Suprapubic skin (tissue), 4 donors: ENCODE data around the gene ZAR1. TPM values are rescaled to one million over a fixed set of nuclear protein-coding genes. Genes with fewer than 3 reads are reported as not detected.
"Not testable (repeated sequence)": the region's sequence is repeated elsewhere in the genome, so short reads cannot be mapped to it uniquely, and the experiment has no call there.

ENCODE experiments used
- DNase-seq, 2 donors: peaks; one replicate each; pipeline ENCODE4 v3.0.0-alpha.2; 2019; ENCODE audit warnings: low spot score in 2 of 2
- H3K27ac ChIP-seq: fragments of 200-600 bp; sonication (generic); one replicate; pipeline ENCODE4 v1.5.1; 2019
- H3K27me3 ChIP-seq: fragments of 200-600 bp; sonication (generic); one replicate; pipeline ENCODE4 v1.5.1; 2019
- H3K36me3 ChIP-seq: fragments of 200-600 bp; sonication (generic); one replicate; pipeline ENCODE4 v1.5.1; 2019
- H3K4me1 ChIP-seq: fragments of 200-600 bp; sonication (generic); one replicate; pipeline ENCODE4 v1.5.1; 2019
- H3K4me3 ChIP-seq: fragments of 200-600 bp; sonication (generic); one replicate; pipeline ENCODE4 v1.5.1; 2019; ENCODE audit warnings: mild to moderate bottlenecking
- H3K9me3 ChIP-seq: fragments of 200-600 bp; sonication (generic); one replicate; pipeline ENCODE4 v1.5.1; 2019
- CTCF ChIP-seq, 2 donors: fragments of 200-600 bp in 1 of 2; fragments of 450-650 bp in 1 of 2; sonication (generic) in 1 of 2; IDR thresholded peaks; one replicate each; pipeline ENCODE4 v1.5.1; 2016 to 2019; ENCODE audit warnings: antibody characterized with exemption in 2 of 2, mild to moderate bottlenecking in 1 of 2, moderate library complexity in 1 of 2
- EP300 ChIP-seq: sonication (generic); formaldehyde crosslinking; IDR thresholded peaks from one replicate; pipeline ENCODE4 v1.6.1; 2017; ENCODE audit warnings: antibody characterized with exemption
- POLR2A ChIP-seq, 2 donors: fragments of 450-650 bp; IDR thresholded peaks; one replicate each; pipeline ENCODE4 v1.6.1; 2017; ENCODE audit warnings: antibody characterized with exemption in 2 of 2, mild to moderate bottlenecking in 2 of 2, moderate library complexity in 2 of 2
- POLR2AphosphoS5 ChIP-seq, 3 donors: sonication (generic); formaldehyde crosslinking; IDR thresholded peaks; one replicate each; pipeline ENCODE4 v1.6.1; 2017; ENCODE audit warnings: antibody characterized with exemption in 3 of 3
- WGBS: methylation state at CpG from one replicate; pipeline ENCODE4 v1.1.5; 2018; 5-methylcytosine and 5-hydroxymethylcytosine counted together
- total RNA-seq, 4 donors: library from RNA; depleted of rRNA; stranded (reverse); fragments of >200 nt; gene quantifications; one replicate each; pipeline ENCODE4 v1.1.0, GENCODE V29; 2016

The ZAR1 gene
- not detected for total RNA-seq

GRCh38 chr4:48490012-48490679, at the start of gene ZAR1:
Gene ZAR1 (plus strand): TSS chr4:48490252. CDS start chr4:48490292, 40 bp downstream.
- TF ChIP-seq CTCF (IDR thresholded peaks at IDR 0.05), result no peak
- no peak for TF ChIP-seq POLR2A (IDR thresholded peaks at IDR 0.05)
- TF ChIP-seq POLR2AphosphoS5 (IDR thresholded peaks at IDR 0.05), result no peak
- TF ChIP-seq EP300, result no peak
- peaks cover 43% of the 10 kb centered on the region for H3K27me3 ChIP-seq
- DNase-seq, result no peak
- H3K4me3 ChIP-seq, result peak within 1 kb of the TSS; percentile 51
- H3K4me1 ChIP-seq, result peaks cover 14% of the 10 kb centered on the region
- 3% methylated on average over 7 of the region's 80 CpGs for WGBS
- no peaks in the 10 kb centered on the region for H3K36me3 ChIP-seq
- H3K9me3 ChIP-seq, result no peaks in the 10 kb centered on the region
- no peak within 1 kb of the TSS for H3K27ac ChIP-seq

GRCh38 chr4:48440914-48441313, 49.1 kb upstream of the ZAR1 start:
- H3K27ac ChIP-seq, H3K9me3 ChIP-seq, H3K4me1 ChIP-seq, H3K36me3 ChIP-seq, DNase-seq, H3K4me3 ChIP-seq, H3K27me3 ChIP-seq: not testable (repeated sequence)
- WGBS, result 72% methylated on average over 5 of the region's 5 CpGs

- no peak for DNase-seq
- no peaks in the 10 kb centered on the region for H3K36me3 ChIP-seq
- no peak for TF ChIP-seq EP300
- TF ChIP-seq POLR2AphosphoS5 (IDR thresholded peaks at IDR 0.05), result no peak
- TF ChIP-seq CTCF (IDR thresholded peaks at IDR 0.05), result peak in 1 of 2 donors; percentile 49
- H3K27me3 ChIP-seq, result no peaks in the 10 kb centered on the region
- no peaks in the 10 kb centered on the region for H3K4me1 ChIP-seq
- H3K27ac ChIP-seq, result no peak overlapping the region
- WGBS, result 6% methylated on average over 3 of the region's 3 CpGs
- H3K9me3 ChIP-seq, result no peaks in the 10 kb centered on the region
- H3K4me3 ChIP-seq, result no peak overlapping the region
Observed at GRCh38 chr4:48445704-48446103, 44.3 kb upstream of the ZAR1 start.

- Histone ChIP-seq H3K9me3 (no peaks in the 10 kb centered on the region), H3K4me1 (no peaks in the 10 kb centered on the region), H3K27ac (no peak overlapping the region), H3K27me3 (no peaks in the 10 kb centered on the region), H3K4me3 (no peak overlapping the region), H3K36me3 (no peaks in the 10 kb centered on the region)
- WGBS, result 95% methylated on average over 1 of the region's 1 CpG
- no peak for DNase-seq
- TF ChIP-seq POLR2AphosphoS5 (IDR thresholded peaks at IDR 0.05) (no peak), EP300 (no peak), POLR2A (IDR thresholded peaks at IDR 0.05) (no peak)
Observed at GRCh38 chr4:48446642-48447041, 43.4 kb upstream of the ZAR1 start.

DNA sequence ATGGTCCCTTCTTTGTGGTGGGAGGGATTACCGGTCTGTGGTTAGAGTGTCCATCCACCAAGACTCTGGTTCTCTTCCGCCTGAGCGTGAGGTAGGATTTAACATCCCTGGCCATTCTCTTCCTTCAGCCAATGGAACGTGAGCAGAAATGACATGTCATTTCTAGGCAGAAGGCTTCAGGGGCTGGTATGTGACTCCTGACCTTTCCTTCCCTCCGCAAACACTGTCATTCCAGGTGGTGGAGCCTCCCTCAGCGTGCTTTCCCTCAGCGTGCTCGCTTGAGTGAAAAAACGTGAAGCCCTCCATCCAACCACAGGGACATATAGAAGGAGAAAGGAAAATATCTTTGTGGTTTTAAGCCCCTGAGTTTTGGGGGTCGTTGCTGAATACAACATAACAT, 40.9 kb upstream of the ZAR1 start:
- Histone ChIP-seq H3K27me3 (no peaks in the 10 kb centered on the region), H3K9me3 (no peaks in the 10 kb centered on the region), H3K4me1 (no peaks in the 10 kb centered on the region), H3K4me3 (no peak overlapping the region), H3K36me3 (no peaks in the 10 kb centered on the region), H3K27ac (no peak overlapping the region)
- TF ChIP-seq EP300 (no peak), POLR2AphosphoS5 (IDR thresholded peaks at IDR 0.05) (no peak), CTCF (IDR thresholded peaks at IDR 0.05) (no peak), POLR2A (IDR thresholded peaks at IDR 0.05) (no peak)
- DNase-seq, result no peak
- WGBS, result 95% methylated on average over 10 of the region's 10 CpGs

- TF ChIP-seq EP300, result no peak
- no peak for TF ChIP-seq CTCF (IDR thresholded peaks at IDR 0.05)
- no peak for TF ChIP-seq POLR2AphosphoS5 (IDR thresholded peaks at IDR 0.05)
- no peak for TF ChIP-seq POLR2A (IDR thresholded peaks at IDR 0.05)
- WGBS, result 89% methylated on average over 3 of the region's 3 CpGs
- Histone ChIP-seq H3K4me1 (no peaks in the 10 kb centered on the region), H3K27me3 (no peaks in the 10 kb centered on the region), H3K4me3 (no peak overlapping the region), H3K9me3 (no peaks in the 10 kb centered on the region), H3K36me3 (no peaks in the 10 kb centered on the region), H3K27ac (no peak overlapping the region)
- DNase-seq, result no peak
Observed at GRCh38 chr4:48450740-48451139, 39.3 kb upstream of the ZAR1 start.

- not testable (repeated sequence) for H3K27me3 ChIP-seq, H3K36me3 ChIP-seq, H3K27ac ChIP-seq, H3K9me3 ChIP-seq, DNase-seq, H3K4me3 ChIP-seq, H3K4me1 ChIP-seq
- 86% methylated on average over 3 of the region's 3 CpGs for WGBS
Observed at GRCh38 chr4:48451656-48452055, 38.4 kb upstream of the ZAR1 start.
